ENCODE results near the gene AFM. TPM values are rescaled to one million over a fixed set of nuclear protein-coding genes. Genes with fewer than 3 reads are reported as not detected.

AFM gene
- polyA plus RNA-seq, 1 experiment = not detected

GRCh38 chr4:73527196-73527595 lies 45.7 kb downstream of the AFM start:
- no peak overlapping the region for H3K27ac ChIP-seq (ENCODE audit: low read depth, low read length)
- no peak for TF ChIP-seq CTCF (IDR thresholded peaks at IDR 0.05; ENCODE audit: low read depth, low read length)
- no peak for DNase-seq (ENCODE audit: low read depth, low spot score)

GRCh38 chr4:73528171-73528570 lies 46.6 kb downstream of the AFM start:
- no peaks in the 10 kb centered on the region for H3K9me3 ChIP-seq (ENCODE audit: control insufficient read depth, insufficient read depth, low read length)
- peaks cover 14% of the 10 kb centered on the region for H3K27me3 ChIP-seq (ENCODE audit: control insufficient read depth, insufficient read depth, low read length)
- ChIA-PET POLR2A (no interaction called here), CTCF (no interaction called here)
- H3K27ac ChIP-seq (ENCODE audit: low read depth, low read length) = no peak overlapping the region
- no peak overlapping the region for H3K4me3 ChIP-seq (ENCODE audit: low read depth, low read length)
- DNase-seq (ENCODE audit: low read depth, low spot score) = no peak
- no peak for TF ChIP-seq CTCF (IDR thresholded peaks at IDR 0.05; ENCODE audit: low read depth, low read length)

More at GRCh38 chr4:73527196-73527595, 45.7 kb downstream of the AFM start:
- Histone ChIP-seq H3K27me3 (ENCODE audit: control insufficient read depth, insufficient read depth, low read length) (peaks cover 14% of the 10 kb centered on the region), H3K9me3 (ENCODE audit: control insufficient read depth, insufficient read depth, low read length) (no peaks in the 10 kb centered on the region), H3K4me3 (ENCODE audit: low read depth, low read length) (no peak overlapping the region)
- CTCF ChIA-PET = no interaction called here
- POLR2A ChIA-PET = no interaction called here

- H3K4me3 ChIP-seq (ENCODE audit: low read depth, low read length) = no peak overlapping the region
- TF ChIP-seq CTCF (IDR thresholded peaks at IDR 0.05; ENCODE audit: low read depth, low read length) = no peak
- ChIA-PET POLR2A (no interaction called here), CTCF (interaction anchor here (1.0 kb wide), 1 partner anchor 602 kb away, joined by 3 read pairs; no protein-coding TSS in a partner anchor)
- no peaks in the 10 kb centered on the region for H3K9me3 ChIP-seq (ENCODE audit: control insufficient read depth, insufficient read depth, low read length)
- H3K27me3 ChIP-seq (ENCODE audit: control insufficient read depth, insufficient read depth, low read length) = peaks cover 2% of the 10 kb centered on the region
- no peak for DNase-seq (ENCODE audit: low read depth, low spot score)
- H3K27ac ChIP-seq (ENCODE audit: low read depth, low read length) = no peak overlapping the region
These were observed 52.2 kb downstream of the AFM start for GRCh38 chr4:73533515-73534422.

GRCh38 chr4:73538162-73538561 lies 56.6 kb downstream of the AFM start:
- no peak for TF ChIP-seq CTCF (IDR thresholded peaks at IDR 0.05; ENCODE audit: low read depth, low read length)
- Histone ChIP-seq H3K27me3 (ENCODE audit: control insufficient read depth, insufficient read depth, low read length) (no peaks in the 10 kb centered on the region), H3K4me3 (ENCODE audit: low read depth, low read length) (no peak overlapping the region), H3K9me3 (ENCODE audit: control insufficient read depth, insufficient read depth, low read length) (no peaks in the 10 kb centered on the region), H3K27ac (ENCODE audit: low read depth, low read length) (no peak overlapping the region)
- ChIA-PET CTCF (no interaction called here), POLR2A (no interaction called here)
- no peak for DNase-seq (ENCODE audit: low read depth, low spot score)

- Histone ChIP-seq H3K9me3 (ENCODE audit: control insufficient read depth, insufficient read depth, low read length) (no peaks in the 10 kb centered on the region), H3K27ac (ENCODE audit: low read depth, low read length) (no peak overlapping the region), H3K4me3 (ENCODE audit: low read depth, low read length) (no peak overlapping the region), H3K27me3 (ENCODE audit: control insufficient read depth, insufficient read depth, low read length) (no peaks in the 10 kb centered on the region)
- ChIA-PET CTCF (no interaction called here), POLR2A (no interaction called here)
- no peak for DNase-seq (ENCODE audit: low read depth, low spot score)
- no peak for TF ChIP-seq CTCF (IDR thresholded peaks at IDR 0.05; ENCODE audit: low read depth, low read length)
These were observed 57.8 kb downstream of the AFM start for GRCh38 chr4:73539386-73539785.

All from AG04450 (cell line).